Hematopoietic multipotent progenitor cell treated with erythropoietin and hydrocortisone succinate and interleukin-3 and kit ligand, for 6 days (in vitro differentiated cells): ENCODE data around the gene INVS.
"Not testable (repeated sequence)": the region's sequence is repeated elsewhere in the genome, so short reads cannot be mapped to it uniquely, and the experiment has no call there.

Experiments used
- DNase-seq: peaks from one replicate; pipeline ENCODE4 v3.0.0-alpha.2; 2015

Gene INVS

DNA sequence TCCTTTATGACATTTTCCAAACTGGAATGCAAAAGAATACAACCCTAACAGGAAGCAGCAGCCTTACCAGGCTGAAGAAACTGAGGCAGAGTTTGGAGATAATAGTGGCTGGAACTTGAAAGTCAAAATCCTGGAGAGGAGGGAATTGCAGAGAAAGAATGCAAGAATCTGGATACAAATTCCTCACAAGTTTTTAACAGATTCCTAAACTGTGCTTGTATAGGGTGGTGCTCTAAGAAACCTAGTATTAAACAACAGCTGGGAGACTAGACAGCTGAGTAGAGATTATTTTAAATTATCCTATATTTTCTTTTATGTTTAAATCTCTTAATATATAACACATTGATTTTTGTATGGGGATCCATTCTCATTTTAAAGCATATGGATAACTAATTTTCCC, 30.7 kb downstream of the INVS start:
- no peak for DNase-seq

- no peak for DNase-seq
Measured at GRCh38 chr9:100131216-100131615, 32.2 kb downstream of the INVS start.

GRCh38 chr9:100131875-100132430, 32.9 kb downstream of the INVS start:
- DNase-seq = no peak

- DNase-seq = no peak
Measured at GRCh38 chr9:100134731-100135130, 35.7 kb downstream of the INVS start.

- not testable (repeated sequence) for DNase-seq
Measured at GRCh38 chr9:100136799-100137198, 37.8 kb downstream of the INVS start.

DNA sequence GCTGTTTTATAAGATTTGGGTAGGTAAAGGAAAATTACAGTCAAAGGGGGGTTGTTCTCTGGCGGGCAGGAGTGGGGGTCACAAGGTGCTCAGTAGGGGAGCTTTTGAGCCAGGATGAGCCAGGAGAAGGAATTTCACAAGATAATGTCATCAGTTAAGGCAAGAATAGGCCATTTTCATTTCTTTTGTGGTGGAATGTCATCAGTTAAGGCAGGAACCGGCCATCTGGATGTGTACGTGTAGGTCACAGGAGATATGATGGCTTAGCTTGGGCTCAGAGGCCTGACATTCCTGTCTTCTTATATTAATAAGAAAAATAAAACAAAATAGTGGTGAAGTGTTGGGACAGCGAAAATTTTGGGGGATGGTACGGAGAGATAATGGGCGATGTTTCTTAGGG, 41.3 kb downstream of the INVS start:
- not testable (repeated sequence) for DNase-seq

- not testable (repeated sequence) for DNase-seq
Measured at GRCh38 chr9:100141862-100142261, 42.8 kb downstream of the INVS start.

DNA sequence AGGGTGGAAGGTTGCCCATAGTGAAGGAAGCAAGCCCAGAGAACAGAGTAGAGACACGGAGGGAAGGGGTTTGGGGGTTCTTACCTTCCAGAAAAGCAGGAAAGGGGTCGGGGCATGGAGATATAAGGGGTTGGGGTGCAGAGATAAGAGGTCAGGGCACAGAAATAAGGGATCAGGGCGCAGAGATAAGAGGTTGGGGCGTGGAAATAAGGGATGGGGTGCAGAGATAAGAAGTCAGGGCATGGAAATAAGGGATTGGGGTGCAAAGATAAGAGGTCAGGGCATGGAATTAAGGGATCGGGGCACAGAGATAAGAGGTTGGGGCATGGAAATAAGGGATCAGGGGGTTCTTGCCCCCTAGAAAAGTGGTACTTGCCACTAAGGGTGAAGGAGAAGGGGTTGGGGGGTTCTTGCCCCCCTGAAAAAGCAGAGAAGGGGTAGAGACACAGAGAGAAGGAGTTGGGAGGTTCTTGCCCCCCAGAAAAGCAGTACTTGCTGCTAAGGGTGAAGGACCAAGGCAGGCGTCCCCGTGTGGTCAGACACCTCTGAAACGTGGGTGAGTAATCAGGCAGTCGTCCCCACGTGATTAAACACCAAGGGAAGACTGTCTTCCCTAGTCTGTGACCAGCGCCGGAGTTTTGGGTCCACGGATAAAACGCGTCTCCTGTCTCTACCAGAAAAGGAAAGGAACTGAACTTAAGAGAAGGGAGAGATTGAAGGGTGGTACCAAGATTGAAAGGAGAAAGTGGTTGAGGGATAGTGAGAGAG, 46.3 kb downstream of the INVS start:
- peak; percentile 9 for DNase-seq

- not testable (repeated sequence) for DNase-seq
Measured at GRCh38 chr9:100145976-100146375, 46.9 kb downstream of the INVS start.

- peak; percentile 6 for DNase-seq
Measured at GRCh38 chr9:100150214-100150613, 51.2 kb downstream of the INVS start.

GRCh38 chr9:100160021-100160420, 61.0 kb downstream of the INVS start:
- no peak for DNase-seq

GRCh38 chr9:100167176-100167575, 68.1 kb downstream of the INVS start:
- DNase-seq = no peak

DNA sequence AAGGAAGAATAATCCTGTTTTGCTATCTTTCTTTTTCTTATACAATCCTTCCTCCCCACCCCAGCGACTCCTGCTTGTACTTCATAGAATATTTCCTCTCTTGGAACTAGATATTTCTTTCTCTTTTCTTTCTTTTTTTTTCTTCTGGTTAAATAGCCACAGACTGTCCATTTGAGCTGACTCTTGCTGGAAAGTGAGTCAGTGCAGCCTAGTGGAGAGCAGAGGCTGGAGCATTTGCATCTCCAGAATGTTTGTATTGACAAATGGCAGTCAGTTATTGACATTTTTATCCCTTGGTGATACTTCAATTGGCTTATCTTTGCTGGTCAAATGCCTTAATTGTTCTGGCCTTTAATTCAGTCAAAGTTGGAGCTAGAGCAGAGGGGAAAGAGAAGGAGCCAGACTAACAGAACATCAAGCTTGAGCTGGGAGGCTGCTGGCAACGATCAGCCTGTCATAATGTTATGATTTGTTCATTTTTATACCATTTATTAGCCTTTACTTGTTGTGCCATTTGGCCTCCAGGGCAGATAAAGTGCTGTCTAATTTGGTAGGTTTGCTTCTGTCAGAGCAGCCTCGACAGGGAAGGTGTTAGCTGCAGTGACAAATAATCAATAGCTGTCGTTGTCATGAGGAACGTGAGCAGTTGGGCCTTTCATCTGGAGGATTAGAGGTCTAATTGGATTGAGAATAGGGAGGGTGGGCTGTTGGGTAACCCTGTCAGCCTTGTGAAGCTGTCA, 69.0 kb downstream of the INVS start:
- DNase-seq = no peak

- DNase-seq = no peak
Measured at GRCh38 chr9:100170085-100170484, 71.0 kb downstream of the INVS start.

GRCh38 chr9:100170556-100170955, 71.5 kb downstream of the INVS start:
- no peak for DNase-seq

DNA sequence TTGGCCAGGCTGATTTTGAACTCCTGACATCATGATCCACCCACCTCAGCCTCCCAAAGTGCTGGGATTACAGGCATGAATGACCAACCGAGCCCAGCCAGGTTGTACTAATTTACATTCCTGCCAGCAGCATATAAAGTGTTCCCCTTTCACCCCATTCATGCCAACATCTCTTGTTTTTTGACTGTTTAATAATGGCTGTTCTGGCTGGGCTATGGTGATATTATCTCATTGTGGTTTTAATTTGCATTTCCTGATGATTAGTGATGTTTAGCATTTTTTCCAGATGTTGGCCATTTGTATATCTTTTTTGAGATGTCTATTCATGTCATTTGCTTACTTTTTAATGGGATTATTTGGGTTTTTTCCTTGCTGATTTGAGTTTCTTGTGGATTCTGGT, 87.3 kb downstream of the INVS start:
- DNase-seq = no peak

DNA sequence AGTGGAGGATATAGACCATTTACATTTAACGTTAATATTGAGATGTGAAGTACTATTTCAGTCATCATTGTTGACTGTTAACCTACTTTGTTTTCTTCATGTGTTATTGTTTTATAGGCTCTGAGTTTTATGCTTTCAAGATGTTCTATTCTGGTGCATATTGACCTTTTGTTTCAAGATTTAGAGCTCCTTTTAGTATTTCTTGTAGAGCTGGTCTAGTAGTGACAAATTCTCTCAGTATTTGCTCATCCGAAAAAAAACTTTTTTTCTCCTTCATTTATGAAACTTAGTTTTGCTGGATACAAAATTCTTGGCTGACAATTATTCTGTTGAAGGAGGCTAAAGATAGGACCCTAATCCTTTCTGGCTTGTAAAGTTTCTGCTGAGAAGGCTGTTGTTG, 91.3 kb downstream of the INVS start:
- no peak for DNase-seq

DNA sequence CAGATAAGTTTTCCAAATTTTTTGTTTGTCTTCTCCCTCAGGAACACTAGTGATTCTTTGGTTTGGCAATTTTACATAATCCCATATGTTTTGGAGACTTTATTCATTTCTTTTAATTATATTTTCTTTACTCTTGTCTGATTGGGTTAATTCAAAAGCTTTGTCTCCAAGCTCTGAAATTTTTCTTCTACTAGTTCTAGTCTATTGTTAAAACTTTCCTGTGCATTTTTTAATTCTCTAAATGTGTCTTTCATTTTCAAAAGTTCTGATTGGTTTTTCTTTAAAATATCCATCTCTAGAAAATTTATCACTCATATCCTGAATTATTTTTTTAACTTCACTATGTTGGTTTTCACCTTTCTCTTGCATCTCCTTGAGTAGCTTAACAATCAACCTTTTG, 92.2 kb downstream of the INVS start:
- no peak for DNase-seq

DNA sequence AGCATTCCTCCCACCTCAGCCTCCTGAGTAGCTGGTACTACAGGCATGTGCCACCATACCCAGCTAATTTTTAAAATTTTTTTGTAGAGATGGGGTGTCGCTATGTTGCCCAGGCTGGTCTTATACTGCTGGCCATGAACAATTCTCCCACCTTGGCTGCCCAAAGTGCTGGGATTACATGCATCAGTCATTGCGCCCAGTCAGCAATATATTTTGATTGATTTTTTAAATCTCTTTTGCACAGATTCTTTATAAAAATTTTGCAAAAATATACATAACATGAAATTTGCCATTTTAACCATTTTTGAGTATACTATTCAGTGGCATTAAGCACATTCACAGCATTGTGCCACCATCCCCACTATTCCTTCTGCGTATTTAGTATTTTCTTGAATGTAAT, 94.0 kb downstream of the INVS start:
- DNase-seq = no peak

- DNase-seq = peak; percentile 17
Measured at GRCh38 chr9:100196215-100196614, 97.2 kb downstream of the INVS start.

- DNase-seq = no peak
Measured at GRCh38 chr9:100196828-100197227, 97.8 kb downstream of the INVS start.

- DNase-seq = no peak
Measured at GRCh38 chr9:100197553-100197952, 98.5 kb downstream of the INVS start.

GRCh38 chr9:100202806-100203205, 103.8 kb downstream of the INVS start:
- DNase-seq = no peak

DNA sequence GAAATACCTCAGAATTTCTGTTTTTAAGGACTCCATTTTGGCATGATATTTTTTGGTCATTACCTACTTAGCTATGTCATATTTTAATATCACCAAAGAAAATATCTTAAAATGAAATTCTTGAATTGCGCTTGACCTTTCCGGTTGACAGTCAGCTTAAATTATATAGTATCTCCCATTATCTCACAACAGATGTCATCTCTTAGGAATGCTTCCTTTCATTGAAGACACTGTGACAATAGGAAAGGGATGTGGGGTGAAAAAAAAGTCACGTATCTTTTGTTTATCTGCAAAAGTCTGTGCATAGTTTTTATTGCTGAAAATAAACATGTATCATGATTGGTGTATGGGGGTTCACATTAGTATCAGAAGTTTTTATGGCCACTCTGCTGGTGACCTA, 105.8 kb downstream of the INVS start:
- no peak for DNase-seq
